GM21737 (cell line): ENCODE results near the gene CFAP61.

ENCODE experiments used
- ATAC-seq: cut with Tn5 transposase; IDR thresholded peaks from one replicate; pipeline ENCODE4 v1.9.1; 2021; ENCODE audit warnings: mild to moderate bottlenecking, moderate library complexity; ENCODE audit not compliant: unreplicated experiment

The CFAP61 gene

DNA sequence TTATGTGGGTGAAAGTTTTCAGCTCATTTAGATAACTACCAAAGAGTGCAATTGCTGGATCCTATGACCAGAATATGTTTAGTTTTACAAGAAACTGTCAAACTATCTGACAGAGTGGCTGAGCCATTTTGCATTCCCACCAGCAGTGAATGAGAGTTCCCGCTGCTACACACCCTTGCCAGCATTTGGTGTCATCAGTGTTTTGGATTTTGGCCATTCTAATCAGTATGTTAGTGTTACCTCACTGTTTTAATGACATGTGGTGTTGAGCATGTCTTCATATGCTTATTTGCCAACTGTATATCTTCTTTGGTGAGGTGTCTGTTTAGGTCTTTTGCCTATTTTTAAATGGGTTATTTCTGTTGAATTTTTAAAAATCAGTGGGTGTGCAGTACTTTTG is 120.9 kb downstream of the CFAP61 start:
- no peak for ATAC-seq

DNA sequence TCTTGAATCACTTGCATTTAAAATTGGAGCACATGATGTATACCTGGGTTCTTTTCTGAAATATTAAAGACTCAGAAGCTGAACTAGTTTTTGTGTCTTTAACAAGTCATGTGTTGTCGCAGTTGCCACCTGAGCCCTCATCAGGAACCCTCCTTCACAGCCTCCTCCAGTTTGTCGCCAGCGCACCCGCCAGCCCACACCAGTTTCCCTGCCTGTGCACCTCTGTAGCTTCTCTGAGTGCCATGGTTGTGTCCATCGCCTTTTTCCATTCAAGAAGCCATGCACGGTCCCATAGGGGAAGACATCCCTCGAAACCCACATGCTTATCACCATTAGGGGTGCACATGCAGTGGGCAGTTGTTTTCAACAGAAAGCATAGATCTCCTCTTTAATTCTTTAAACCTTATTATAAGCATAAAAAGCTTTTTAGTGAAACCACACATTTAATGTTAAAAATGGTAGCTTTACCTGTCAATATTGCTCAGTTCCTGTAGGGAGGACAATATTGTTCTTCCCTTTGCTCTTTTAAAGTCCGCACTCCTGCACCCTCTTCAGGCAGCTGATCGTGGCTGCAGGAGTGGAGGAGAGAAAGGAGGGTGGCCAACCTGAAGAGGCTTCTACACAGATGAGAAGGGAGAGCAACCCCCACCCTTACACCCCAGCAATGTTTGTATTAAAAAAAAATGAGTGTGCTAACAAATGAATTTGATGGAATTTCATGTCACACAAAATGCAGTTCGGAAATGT is 121.9 kb downstream of the CFAP61 start:
- no peak for ATAC-seq

DNA sequence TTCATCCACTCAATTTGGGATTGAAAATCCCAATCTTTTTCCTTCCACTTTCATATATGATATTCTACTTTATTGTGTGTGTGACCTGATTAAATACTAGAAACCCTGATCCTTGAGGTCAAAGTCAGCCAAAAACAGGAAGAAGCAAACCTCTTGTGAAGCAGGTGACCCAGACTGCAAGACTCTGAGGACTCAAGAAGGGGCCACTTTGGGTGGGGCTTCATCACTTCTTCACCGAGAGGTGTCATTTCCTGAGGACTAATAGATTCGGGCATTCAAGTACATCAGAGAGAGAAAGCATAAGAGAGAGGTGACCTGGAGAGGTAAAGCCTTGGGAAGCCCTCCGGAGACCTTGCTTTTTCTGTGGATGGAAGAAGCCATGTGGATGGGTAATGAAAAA is 129.0 kb downstream of the CFAP61 start:
- no peak for ATAC-seq

DNA sequence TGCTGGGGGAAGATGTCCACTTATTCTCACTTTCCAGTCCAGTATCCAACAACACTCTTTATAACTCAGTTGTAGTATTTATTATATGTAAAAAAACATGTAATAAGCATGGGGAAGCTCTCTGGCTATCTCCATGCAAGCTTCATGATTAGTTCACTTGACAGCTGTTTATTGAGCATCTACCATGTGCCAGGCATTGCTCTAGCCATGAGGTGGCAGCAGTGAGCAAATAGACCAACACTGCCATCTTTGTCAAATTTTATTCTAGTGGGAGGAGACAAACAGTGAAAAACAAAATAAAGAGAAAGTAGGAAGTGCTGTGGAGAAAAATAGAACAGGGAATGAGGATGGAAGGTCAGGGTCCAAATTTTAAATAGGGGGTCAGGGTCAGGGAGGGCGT is 131.8 kb downstream of the CFAP61 start:
- no peak for ATAC-seq

DNA sequence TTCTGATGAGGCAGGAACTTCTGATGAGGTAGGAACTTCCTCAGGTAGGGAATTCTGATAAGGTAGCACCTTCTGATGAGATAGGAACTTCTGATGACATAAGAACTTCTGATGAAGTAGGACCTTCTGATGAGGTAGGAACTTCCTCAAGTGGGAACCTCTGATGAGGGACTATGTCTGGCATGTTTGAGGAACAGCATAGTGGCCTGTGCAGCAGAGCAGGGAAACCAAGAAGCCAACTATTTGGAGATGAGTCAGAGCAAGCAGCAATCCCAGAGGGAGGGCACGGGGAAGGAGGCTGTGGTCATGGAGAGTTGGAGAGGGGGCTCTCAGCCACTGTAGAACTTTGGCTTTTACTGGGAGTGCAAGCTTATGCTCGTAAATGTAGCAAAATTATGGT is 132.4 kb downstream of the CFAP61 start:
- no peak for ATAC-seq

DNA sequence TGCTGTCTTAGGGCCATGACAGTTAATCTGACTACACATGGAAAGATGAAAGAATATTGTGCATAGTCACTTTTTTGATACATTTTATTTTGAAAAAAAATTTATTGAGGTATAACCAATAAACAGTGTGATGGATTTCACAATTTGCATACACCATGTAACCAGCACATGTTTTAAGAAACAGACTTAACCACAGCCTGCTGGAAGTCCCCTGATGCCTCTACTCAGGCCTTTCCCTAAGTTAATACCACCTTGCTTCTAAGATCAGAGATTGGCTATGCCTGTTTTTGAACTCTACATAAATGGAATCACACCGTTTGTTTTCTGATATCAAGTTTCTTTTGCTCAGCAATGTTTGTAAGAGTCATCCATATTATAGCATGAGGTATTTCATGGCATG is 136.3 kb downstream of the CFAP61 start:
- no peak for ATAC-seq

DNA sequence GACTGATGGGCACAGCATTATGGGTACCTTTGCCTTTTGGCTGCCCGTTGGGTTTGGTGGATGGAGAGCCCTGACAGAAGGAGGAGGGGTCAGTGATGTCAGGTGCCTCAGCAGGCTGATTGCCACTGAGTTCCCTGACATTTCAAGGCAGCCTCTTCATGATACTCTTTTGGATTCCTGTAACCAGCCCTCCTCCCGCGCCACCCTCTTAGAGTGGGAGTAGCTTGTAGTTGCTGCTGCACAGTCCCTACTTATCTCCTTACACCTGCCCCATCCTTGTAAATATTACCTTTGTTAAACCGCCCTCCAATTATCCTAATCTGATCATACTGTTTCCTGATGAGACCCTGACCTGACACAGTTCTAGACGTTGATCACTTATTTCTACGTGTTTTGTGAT is 140.0 kb downstream of the CFAP61 start:
- ATAC-seq, result no peak

DNA sequence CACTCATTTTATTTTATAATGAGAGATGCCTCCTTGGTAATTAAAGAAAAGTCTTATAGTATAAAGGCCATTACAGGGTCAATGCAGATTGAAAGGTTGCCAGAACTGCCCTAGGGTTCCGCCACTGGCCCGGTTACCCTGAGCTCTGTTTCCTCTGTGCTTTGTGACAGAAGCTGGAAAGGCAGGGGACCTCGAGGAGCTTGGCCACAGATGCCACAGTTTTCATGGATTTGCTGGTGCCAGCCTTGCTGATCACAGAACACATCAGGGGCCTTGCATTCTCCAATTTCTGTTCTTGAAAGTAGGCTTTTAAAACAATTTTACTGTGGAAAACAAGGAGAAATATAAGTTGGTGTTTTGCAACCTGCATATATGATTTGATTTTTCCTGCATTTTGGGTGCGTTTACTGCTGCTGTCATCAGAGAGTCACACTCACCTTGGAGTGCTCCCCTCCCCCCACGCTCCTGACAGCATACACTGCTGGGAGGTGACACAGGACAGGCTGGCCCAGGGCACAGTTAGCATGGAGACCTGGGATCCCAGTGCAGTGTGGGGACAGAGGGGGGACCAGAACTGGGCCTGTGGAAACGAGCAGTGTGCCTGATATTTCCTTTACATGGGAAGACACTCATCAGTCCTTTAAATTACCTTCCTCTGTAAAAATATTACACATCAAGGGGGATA is 142.8 kb downstream of the CFAP61 start:
- ATAC-seq, result no peak

DNA sequence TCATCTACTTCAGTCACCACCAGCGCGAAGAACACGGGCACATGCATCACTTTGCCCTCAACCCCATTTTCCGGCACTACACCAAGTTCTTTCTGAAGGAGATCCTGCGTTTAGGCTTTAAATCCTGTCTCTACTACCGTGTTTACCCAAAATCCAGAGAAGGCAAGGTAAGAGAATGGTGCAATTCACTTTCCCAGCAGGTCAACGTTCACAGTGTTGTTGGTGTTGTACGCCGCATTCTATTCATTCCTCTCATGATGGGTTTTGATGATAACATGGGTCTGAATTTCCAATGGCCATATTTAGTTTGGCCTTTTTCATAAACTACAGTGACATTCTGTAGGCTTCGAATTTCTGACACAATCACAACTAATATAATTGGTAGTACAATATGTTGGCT is 144.3 kb downstream of the CFAP61 start:
- ATAC-seq, result no peak

DNA sequence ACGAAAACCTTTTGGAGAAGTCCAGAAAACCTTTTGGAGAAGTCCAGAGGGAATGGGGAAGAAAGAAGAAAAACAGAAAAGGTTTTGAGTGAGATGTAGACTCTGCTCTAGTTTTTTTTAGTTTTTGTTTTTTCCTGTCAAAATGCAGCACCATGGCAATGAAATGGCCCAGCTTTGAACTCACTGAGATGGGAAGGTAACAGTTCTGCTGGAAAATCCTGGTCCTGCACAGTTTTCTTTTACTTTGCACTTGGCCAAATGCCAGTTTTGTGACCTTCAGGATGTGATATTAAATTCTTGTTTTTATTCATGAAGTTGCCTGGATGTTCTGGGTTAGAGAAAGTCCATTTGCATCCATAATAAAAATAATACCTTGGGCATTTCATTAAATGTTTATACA is 145.7 kb downstream of the CFAP61 start:
- ATAC-seq, result no peak

DNA sequence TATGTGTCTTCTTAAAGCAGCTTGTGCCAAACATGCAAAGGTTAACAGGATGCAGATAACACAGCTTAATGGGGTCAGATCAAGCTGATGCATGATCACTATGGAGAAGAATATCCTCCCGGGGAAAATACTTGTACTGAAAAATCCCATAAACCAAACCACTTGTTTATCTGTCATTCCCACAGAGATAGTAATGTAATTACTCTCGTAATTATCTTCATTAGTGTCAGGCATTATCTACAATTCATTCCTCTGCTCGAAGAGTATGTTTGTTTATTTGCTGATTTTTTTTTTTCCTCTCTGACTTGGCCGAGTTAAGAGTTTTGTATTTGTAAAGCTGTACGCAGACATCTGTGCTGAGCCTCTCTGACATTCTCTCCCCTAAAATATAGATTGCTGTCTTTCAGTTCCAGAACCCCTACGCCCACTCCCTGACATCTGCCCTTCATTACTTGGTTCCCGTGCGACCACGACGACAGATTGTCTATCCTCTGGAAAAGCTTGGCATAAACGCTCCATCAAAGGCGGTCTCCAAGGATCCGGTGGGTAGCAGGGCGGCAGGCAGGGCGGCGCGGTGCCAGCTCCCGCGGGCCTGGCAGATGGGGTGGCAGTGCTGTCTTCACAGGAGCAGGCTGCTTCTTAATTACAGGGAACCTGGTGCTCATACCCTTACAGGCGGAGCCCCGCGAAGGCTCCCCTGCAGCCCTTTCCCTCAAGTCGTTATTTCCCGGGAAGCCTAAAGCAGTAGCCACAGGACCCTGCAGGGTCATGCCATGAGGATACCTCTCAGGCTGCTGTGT is 147.2 kb downstream of the CFAP61 start:
- no peak for ATAC-seq

DNA sequence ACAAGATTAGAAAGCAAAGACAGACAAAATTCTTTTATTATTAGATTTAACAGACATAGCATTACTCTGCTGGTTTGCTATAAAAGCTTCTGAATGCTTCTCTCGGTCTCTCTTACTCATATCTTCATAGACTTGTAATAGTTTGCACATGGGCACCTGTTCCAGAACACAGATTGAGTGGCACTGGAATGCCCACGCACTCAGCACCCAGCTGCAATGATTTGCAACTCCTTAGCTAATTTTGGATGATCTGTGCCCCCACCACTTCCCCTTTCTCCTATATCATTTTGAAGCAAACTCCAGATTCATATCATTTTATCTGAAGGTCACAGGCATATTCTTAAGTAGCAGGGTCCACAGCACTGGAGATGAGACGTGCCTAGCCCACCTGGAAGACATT is 148.8 kb downstream of the CFAP61 start:
- no peak for ATAC-seq

DNA sequence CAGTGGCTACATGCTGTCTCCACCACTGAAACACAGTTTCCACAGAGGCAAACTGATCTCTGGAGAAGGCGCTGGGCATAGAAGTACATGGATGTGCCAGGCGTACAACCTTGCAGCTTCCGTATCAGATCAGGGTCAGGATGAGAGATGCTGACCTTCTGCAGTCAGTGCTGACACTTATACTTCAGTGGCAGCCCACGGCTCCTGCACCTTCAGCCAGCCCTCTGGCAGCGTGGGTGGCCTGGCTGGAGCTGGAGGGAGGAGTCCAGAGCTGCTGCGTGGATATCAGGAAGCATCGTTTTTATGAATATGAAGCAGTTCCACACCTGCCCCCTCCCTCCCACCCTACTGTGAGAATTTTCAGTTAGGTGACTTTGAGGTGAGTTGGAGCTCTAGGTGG is 149.3 kb downstream of the CFAP61 start:
- ATAC-seq, result no peak

DNA sequence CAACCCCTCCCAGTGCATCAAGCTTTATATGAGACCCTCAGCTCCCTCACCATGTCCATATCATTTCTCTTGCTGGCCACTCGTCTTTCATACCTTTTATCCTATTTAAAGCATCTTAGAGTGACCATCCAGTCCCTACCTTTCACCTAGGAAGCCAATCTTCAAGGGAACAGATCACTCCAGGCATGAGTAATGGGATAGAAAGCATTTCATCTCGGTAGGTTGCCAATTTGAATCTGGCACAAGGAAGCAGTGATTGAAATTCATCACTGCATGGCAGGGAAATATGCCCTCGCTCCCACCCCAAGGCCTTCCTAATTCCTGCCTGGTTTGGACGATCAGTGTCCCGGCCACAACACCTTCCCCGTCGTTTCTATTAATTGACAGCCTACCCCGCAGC is 150.4 kb downstream of the CFAP61 start:
- no peak for ATAC-seq

DNA sequence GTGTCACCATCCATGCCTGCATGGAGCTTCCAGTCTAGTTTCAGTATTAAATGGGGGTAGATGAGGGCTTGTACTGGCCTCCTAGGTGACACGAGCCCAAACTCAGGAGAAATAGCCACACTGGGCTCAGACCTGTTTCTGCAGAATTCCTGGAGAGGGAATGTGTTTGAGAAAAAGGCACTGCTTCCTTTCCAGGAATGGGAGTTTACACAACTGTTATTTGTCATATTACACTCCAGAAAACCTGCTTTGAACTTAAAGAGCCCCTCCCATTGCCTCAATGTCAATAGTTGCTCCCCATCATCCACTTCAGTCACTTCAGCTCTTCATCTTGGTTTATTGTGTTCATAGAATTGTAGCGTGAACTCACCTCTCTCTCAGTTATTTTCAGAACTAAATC is 151.5 kb downstream of the CFAP61 start:
- no peak for ATAC-seq

DNA sequence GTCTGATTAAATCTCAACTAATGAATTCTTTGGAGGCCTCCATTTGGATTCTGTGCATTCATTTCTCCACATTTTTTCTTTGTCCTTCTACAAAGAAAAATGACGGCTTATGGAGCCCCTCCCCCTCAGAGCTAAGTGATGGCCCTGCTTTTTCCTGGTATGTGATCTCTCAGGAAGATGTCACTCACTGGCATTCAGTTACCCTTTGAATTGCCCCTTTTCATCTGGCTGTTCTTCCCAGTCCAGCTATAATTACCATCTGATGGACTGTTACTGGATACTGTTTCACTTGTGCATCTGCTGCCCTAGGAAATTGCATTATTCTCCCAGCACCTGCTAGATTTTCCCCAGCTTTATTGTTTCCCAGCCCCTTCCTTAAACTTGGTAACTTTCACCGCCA is 151.9 kb downstream of the CFAP61 start:
- no peak for ATAC-seq

DNA sequence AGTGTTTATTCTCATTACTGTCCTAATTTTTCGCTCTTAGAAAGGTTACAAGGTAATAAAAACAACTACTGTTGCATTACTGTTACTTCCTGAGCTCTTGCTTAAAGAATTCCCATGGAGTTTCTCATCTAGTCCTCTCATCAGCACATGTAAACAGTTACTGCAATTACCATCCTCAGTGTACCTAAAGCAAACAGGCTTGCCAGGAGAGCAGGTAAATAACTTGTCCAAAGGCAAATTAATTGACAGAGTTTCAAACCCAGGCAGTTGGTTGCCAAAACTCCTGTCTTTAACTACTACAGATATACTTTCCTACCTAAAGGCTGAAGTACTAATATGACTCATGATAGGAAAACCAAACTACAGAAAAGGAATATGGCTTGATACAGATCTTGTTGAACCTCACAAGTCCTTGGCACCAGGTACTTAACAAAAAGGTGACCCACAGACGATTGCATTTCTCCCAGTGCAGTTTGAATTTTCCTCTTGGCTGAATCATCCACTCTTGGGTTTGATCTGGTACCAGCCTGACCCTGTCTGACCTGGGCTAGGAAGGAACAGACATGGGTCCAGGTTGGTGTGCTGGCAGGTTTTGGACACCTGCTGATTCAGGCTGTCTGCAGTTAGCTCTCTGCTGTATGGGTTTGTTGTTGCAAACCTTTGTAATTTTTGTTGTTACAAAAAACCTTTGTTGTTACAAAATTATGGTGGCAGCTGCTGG is 153.0 kb downstream of the CFAP61 start:
- no peak for ATAC-seq

DNA sequence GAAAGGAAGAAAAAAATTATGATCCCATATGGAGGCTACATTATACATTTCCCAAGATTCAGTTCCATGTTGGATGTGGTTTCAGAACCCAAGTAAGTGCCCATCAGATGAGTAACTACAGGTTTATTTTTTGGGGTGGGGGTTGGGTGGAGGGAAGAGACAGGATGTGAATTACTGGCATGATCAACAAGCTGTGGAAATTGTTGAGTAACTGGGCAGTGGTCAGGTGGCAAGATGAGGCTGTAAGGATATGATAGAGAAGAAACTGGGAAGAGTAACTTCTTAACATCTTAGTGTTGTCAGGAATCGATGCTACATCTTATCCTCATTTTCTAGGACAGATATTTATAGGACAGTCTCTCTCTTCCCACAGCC is 153.5 kb downstream of the CFAP61 start:
- ATAC-seq, result no peak

DNA sequence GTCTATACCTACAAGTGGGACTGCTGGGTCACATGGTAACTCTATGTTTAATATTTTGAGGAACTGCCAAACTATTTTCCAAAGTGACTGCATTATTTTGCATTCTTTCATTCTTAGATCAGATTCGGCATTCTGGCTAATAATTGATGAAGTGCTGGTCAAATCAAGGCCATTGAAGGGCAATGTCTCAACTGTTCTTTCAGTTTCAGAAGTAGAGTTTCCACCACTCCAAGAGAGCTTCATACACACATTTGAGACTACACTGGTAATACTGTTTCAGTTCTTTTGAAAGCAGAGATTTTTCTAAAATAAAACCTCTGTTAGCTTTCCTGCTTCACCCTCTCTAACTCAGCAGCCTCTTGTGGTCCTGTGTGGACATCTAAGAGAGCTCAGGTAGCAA is 154.5 kb downstream of the CFAP61 start:
- peak; percentile 85 for ATAC-seq

DNA sequence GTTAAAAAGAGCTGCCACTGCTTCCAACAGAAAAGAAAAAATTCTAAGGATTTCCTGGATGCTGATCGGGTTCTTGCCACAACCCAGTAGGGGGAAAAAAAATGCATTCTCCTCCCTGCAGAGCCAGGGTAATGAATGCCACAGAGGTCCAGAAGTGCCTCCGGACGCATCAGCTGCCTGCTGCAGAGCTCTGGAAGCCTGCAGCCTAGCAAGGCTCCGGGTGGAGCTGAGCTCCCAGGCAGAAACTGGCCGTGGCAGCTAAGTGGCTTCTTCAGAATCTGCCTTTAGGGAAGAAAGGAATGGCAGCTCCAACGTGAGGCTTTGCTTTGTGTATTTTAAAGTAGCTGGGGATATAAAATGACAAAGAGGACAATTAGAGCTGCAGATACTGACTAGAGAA is 155.0 kb downstream of the CFAP61 start:
- ATAC-seq, result no peak

DNA sequence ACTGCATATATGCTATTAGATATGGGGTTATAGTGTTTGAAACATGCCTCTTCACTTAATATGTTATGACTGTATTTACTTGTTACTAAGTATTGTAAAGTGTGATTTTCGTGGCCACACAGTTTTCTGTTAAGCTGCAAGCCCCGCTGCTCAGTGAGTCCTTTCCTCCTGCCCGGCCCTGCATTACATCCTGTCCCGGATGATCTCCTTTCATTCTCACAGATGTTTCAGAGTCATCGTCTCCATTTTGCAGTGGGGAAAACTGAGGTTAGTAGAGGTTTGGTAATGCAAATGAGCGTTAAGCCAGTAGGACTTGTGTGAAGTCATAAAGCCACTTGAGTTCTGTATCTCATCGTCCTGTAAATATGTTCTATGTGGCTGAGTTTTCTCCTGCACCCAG is 155.5 kb downstream of the CFAP61 start:
- peak; percentile 60 for ATAC-seq
